Erythroblast (primary cell): ENCODE measurements around the gene RNF223.

Source experiments
- DNase-seq, 2 experiments: peaks; one replicate each; lab custom pipeline; 2025; lab: John Stamatoyannopoulos, UW
- GATA1 ChIP-seq: IDR thresholded peaks from 2 replicates; pipeline ENCODE4 v1.6.1; 2011; ENCODE audit warnings: low read depth, mild to moderate bottlenecking, control low read depth, low read length, moderate library complexity
- POLR2A ChIP-seq: IDR thresholded peaks from 2 replicates; pipeline ENCODE4 v1.6.1; 2011; ENCODE audit warnings: mild to moderate bottlenecking, low read length

Gene RNF223

DNA sequence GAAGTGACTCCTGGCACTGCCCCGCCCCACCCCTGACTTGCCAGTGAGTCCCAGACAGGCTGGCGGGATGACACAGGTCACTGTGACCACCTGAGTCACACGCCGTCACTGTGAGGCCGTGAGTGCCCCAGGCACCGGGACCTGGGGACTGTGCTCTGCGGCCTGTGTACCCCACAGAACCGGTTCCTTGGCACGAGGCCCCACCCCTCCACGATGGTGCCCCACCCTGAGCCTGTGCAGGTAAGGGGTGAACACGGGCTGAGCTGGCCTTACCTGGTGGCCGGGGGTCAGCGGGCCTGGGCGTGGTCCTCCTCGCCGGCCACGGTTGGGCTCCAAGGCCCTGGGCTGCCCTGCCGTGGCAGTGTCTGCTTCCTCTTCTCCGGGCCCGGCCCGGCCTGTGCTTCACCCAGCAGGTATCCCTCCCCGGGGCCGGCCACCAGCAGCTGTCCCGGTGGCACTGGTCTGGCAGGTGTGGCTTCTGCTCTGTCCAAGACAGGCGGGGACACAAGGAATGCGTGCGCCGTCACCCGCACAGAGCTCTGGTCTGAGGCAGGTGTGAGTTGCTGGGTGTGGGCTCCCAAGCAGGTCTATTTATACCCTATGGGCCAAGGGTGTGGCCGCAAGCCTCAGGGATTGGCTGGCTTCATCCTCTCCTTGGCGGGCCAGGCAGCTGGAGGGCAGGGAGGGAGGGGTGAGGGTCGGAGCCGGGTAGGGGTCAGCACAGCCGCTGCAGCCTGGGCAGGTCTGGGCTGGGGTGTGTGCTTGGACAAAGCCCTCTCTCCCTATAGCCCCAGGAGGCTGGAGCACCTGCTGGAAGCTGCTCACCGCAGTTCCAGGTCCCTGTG, at the start of gene RNF223:
Gene RNF223 (minus strand): TSS at position 564 of the 845 bp plus-strand sequence. CDS start 1,740 bp downstream, outside the sequence.
- DNase-seq = no peak
- no peak for TF ChIP-seq POLR2A
- no peak for TF ChIP-seq GATA1

DNA sequence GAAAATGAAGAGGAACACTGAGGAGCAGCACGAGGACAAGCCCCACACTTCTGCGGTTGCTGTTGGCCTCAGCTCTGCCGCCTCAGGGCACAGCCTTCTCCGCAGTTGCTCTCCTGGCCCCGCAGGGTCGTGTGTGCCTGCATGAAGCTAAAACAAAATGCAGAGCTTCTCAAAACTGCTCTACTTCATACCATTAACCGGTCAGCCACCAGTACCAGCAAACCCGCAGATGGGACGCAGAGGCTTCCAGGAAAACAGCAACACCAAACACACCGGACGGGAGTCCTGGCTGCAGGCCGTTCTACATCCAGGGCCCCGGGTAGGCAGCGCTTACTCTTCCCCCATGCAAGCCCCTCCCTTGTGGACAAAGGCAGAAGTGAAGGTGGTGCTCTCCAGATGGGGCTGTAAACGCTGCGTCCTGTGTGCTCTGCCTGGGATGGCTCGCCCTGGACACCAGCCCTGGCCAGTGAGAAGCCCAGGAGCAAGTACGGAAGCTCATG, 48.9 kb upstream of the RNF223 start:
- peak; percentile 39 to 51 for DNase-seq
- TF ChIP-seq POLR2A = no peak
- no peak for TF ChIP-seq GATA1

DNA sequence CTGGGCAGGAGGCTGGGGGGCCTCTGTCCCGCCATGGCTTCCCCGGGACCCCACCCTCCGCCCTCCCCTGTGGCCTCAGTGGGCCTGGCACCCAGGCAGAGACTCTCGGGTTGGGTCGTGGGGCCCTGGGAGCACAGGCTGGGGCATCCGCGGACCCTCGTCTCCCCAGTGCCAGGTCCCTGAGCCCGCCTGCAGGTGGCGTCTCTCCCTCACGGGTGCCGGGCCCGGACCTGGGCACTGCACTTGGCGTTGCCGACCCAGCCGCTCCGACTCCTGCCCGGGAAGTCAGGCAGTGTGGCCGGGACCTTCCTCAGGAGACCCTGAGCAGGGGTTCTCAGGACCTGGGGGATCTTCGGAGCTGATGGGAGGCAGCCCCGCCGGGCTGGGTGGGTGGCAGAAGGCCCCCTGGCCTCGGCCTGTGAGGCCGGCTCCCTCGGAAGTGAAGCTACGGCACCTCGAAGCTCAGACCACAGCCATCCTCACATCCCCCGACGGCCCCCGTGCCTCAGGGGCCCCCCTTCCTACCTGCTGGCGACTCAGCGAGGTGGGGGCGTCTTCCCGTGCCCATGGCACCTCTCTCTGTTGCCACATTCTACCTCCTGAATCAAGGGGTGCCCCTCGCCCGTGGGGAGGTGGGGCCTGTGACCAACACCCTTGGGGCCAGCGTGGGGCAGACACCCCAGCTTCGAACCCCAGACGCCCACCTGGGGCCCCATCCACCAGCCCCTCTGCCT, 48.1 kb upstream of the RNF223 start:
- DNase-seq = peak; percentile 63 to 73
- TF ChIP-seq POLR2A (no peak), GATA1 (no peak)

DNA sequence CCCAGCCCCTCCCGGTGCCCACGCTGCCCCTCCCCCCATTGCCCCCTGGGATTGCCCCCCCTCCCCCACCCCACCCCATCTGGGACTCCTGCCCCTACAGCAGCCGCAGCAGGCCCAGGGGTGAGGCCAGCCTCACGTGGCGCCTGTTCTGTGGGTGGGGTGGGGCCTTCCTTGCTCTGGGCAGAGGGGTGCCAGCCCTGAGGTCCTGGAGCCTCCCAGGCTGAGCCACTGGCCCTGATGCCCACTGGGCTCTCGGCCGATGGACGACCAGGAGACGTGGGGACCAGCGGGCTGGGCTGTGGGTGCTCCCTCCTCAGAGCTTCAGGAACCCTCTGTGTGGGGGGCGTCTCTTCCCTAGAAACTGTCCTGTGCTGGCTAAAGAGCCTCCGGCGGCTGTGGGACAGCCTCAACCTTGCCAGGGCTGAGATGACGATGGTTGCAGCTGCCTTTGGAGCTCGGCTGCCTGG, 47.5 kb upstream of the RNF223 start:
- no peak for DNase-seq
- TF ChIP-seq POLR2A = no peak
- no peak for TF ChIP-seq GATA1

DNA sequence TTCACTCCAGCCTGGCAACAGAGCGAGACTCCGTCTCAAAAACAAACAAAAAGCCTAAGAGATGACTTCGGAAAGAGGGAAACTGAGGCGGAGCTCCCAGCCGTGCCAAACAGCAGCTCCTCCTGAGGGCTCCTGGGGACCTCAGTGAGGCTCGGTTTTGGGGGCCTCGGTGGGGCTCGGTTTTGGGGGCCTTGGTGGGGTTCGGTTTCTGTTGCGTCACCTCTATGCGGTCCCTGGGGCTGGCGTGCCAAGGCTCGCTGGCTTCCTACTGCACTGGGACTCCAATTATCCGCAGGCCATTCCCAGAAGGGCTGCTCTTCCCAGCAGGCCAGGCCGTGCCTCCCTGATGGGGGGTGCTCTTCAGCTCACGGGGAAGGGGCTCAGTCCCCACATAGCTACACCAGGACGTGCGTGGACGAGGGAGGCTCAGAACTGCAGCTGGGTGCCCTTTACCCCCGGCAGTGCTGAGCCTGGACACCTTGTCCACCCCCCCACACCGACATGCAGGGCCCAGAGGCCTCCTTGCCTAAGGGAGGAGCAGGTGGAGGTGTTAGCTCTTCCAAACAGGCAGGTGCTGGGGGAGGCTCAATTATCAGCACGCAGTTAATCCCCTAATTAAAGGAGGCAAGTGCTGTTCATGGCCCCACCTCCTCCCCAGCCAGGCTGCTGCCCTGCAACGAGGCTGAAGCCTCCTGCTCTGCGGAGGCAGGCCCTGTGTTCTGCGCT, 46.9 kb upstream of the RNF223 start:
- no peak for DNase-seq
- TF ChIP-seq POLR2A = no peak
- TF ChIP-seq GATA1 = no peak

DNA sequence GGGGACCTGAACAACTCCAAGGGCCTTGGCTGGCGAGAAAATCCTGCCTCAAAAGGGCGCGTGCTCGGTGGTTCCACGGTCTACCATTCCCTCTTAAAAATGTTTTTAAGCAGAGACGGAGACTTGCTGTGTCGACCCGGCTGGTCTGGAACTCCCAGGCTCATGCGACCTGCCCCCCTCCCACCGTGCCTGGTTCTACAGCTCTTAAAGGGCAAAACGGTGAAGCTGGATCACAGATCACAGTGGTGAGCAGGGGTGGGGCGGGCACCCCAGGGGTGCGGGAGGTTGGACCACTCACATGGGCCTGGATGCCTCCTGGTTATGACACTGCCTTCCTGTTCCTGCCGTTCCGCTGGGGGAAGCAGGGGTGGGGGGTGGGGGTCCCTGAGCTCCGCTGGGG, 46.0 kb upstream of the RNF223 start:
- TF ChIP-seq GATA1 (no peak), POLR2A (no peak)

DNA sequence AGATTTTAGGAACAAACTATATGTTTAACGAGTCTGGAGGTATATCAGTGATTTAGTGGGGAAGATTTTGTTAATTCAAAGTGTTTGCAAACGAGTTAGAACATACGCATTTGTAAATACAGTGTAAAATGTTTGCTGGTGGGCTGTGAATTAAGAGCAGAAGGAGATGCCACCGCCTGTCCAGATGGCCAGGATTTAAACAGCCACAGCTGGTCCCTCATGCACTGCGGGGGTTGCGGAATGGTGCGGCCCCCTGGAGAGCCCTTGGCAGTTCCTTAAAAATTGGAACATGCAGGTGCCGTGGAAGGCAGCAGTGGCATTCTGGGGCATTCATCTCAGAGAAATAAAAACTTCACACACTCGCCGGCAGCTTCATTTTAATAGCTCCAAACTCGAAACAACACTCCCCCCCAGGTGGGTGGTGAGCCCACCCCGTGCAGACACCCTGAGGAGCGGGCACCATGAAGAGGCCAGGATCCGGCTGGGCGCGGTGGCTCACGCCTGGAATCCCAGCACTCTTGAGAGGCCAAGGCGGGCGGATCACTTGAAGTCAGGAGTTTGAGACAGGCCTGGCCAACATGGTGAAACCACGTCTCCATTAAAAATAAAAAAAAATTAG, 45.3 kb upstream of the RNF223 start:
- no peak for DNase-seq

More for the DNA sequence above, 46.0 kb upstream of the RNF223 start:
- no peak for DNase-seq

DNA sequence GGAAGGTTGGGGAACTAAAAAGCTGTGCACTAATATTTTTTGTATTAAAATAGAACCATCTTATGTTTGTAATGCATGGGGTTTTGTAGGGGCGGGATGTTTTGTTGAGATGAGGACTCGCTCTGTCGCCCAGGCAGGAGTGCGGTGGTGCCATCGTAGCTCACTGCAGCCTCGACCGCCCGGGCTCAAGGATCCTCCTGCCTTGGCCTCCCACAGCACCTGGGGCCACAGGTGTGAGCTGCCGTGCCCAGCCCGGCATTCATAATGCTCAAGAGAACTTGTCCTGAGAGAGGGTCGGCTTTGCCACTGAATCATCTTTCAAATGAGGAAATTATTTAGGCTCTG, 44.7 kb upstream of the RNF223 start:
- TF ChIP-seq GATA1 (no peak), POLR2A (no peak)
- DNase-seq = no peak

More for the DNA sequence above, 45.3 kb upstream of the RNF223 start:
- TF ChIP-seq POLR2A = no peak
- no peak for TF ChIP-seq GATA1

DNA sequence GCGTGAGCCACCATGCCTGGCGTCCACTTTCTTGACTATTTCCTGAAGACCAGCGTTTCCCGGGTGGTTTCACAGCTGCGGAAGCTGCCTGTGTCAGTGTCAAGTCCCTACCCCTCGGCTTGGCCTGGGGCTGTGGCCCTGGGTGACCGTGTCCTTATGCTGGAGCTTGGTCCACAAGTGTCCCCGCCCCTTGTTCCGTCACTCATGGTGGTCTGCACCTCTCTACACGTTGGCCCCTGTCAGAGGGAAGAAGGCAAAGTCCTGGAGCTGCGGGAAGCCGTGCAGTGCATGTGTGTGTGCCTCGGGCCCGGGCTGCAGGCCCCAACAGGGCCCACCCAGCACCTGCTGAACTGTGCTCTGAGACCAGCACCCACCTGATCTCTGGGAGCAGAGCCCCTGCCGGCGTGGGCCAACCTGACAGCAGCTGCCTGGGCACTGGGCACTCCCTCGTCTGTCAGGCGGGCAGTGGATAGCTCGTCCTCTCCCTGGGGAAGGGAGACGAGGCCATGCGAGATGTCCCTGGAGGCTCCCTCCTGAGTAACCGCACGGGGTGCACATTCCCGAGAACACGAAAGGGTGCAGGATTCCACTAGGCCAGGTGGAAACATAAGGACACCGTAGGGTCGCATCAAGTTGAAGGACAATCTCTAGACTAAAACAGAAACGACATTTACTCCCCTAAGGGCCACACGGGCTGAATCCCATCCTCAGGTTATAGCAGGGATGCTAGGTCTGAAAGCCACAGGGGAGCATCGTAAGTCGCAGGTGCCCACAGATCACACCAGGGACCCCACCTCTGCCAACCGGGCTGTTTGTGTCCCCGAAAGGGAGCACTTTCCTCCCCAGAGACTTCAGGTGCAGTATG, 44.1 kb upstream of the RNF223 start:
- TF ChIP-seq GATA1 (no peak), POLR2A (no peak)
- no peak for DNase-seq

DNA sequence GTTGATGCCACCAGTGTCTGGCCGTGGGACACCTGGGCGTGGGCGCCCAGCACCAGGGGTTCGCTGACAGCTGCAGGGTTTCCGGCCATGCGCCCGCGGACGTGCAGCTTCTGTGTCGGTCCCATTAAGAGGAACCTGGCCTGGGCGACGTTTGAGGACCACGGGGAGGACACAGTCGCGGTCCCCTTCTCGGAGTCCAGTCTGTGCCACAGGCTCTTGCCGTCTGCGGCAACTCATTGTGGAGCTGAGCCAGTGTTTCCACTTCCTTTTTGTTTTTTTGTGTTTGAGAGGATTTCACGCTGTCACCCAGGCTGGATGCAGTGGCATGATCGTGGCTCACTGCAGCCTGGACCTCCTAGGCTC, 43.3 kb upstream of the RNF223 start:
- TF ChIP-seq GATA1 = no peak
- DNase-seq = no peak

DNA sequence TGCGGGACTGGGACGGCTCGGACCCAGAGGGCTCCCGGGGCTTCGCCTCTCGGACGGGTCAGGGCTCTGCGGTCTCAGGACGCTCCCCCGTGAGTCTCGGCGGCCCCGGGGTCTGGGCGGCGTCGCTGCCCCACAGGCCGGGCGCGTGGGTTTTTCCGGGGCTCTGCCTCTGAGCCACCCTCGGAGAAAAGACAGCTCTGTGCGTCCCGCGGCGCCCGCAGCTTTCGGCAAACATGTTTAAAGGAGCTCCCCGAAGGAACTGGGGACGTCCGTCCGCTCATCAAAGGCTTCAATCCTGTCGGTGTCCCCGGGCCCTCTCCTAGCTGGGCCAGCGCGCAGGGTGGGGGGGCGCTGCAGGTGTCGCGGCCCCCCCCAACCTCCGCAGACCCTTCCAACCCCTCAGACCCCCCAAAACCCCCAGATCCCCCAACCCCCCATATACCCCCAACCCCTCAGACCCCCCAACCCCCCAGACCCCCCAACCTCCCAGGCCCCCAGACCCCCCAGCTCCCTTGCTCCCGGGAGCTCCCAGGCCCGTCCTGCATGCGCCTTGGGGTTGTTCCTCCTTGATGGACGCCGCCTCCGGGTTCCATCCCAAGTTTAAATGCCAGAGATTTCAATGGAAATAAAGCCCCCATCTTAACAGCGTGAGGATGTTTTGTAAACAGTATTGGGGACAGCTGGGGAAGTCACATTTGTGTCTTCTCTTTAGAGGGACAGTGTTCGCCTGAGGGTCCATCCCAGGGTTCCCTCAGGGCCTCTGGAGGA, 42.8 kb upstream of the RNF223 start:
- TF ChIP-seq POLR2A (no peak), GATA1 (no peak)
- peak; percentile 45 to 51 for DNase-seq
